OCI-LY3 (cell line): ENCODE measurements around the gene MYH6.

Source experiments
- EZH2phosphoT487 ChIP-seq: fragments of 200-600 bp; shearing (Covaris generic); IDR thresholded peaks from 2 replicates; pipeline ENCODE4 v1.6.1; 2018; ENCODE audit warnings: antibody characterized with exemption, mixed run types, low read depth
- TF ChIP-seq, protein P1 (sequence below): fragments of 200-600, 300-600 bp; sonication (generic); IDR thresholded peaks from 2 replicates; pipeline ENCODE4 v1.5.1; 2014; ENCODE audit warnings: antibody characterized with exemption, low read length, low read depth

DNA sequence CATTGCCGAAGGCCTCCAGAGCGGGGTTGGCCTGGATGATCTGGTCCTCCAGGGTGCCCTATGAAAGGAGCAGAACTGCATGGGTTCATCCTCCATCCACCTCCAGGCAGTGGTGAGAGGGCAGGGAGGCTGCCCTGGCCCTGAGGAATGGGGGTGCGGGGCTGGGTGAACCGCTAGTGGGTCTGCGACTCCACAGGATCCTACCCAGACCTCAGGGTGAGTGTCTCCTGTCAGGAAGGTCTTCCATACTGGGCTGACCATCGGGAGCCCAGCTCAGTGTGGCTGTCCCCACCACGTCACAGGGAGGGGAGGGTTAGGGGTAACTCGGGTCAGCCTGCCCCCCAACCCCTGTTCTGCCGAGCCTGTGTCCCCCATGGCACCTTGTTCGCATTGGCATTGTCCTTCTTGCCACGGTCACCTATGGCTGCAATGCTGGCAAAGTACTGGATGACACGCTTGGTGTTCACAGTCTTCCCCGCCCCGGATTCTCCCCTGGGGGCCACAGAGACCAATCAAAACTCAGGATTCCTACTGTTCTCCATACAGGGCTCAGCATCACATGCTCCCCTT, 3.7 kb downstream of the MYH6 start:
- TF ChIP-seq, protein P1, sequence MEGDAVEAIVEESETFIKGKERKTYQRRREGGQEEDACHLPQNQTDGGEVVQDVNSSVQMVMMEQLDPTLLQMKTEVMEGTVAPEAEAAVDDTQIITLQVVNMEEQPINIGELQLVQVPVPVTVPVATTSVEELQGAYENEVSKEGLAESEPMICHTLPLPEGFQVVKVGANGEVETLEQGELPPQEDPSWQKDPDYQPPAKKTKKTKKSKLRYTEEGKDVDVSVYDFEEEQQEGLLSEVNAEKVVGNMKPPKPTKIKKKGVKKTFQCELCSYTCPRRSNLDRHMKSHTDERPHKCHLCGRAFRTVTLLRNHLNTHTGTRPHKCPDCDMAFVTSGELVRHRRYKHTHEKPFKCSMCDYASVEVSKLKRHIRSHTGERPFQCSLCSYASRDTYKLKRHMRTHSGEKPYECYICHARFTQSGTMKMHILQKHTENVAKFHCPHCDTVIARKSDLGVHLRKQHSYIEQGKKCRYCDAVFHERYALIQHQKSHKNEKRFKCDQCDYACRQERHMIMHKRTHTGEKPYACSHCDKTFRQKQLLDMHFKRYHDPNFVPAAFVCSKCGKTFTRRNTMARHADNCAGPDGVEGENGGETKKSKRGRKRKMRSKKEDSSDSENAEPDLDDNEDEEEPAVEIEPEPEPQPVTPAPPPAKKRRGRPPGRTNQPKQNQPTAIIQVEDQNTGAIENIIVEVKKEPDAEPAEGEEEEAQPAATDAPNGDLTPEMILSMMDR: no peak
- TF ChIP-seq EZH2phosphoT487: no peak
